Mesenchymal stem cell (in vitro differentiated cells and primary cell): ENCODE results near the gene CST1.
"Not testable (repeated sequence)": the region's sequence is repeated elsewhere in the genome, so short reads cannot be mapped to it uniquely, and the experiment has no call there.

ENCODE experiments used
- DNase-seq: peaks from one replicate; pipeline ENCODE4 v3.0.0-alpha.2; 2013
- H2AFZ ChIP-seq: one replicate; pipeline ENCODE4 v1.6.1; 2013; ENCODE audit warnings: low read depth, mild to moderate bottlenecking, control low read depth, inconsistent platforms, low read length, moderate library complexity
- H2AK5ac ChIP-seq: 2 replicates; pipeline ENCODE4 v1.6.1; 2013; ENCODE audit warnings: low read length, moderate library complexity, mild to moderate bottlenecking, inconsistent platforms; ENCODE audit not compliant: severe bottlenecking
- H2BK120ac ChIP-seq: one replicate; pipeline ENCODE4 v1.6.1; 2013; ENCODE audit warnings: low read depth, mild to moderate bottlenecking, inconsistent platforms, low read length, moderate library complexity
- H2BK12ac ChIP-seq, 2 experiments: one replicate each; pipeline ENCODE4 v1.6.1; 2013; ENCODE audit warnings: inconsistent platforms in 2 of 2, low read length in 2 of 2, mild to moderate bottlenecking in 2 of 2, moderate library complexity in 2 of 2, control low read depth in 1 of 2
- H2BK15ac ChIP-seq: one replicate; pipeline ENCODE4 v1.6.1; 2013; ENCODE audit warnings: mild to moderate bottlenecking, low read depth, inconsistent platforms; ENCODE audit not compliant: poor library complexity, severe bottlenecking
- H2BK5ac ChIP-seq: 2 replicates; pipeline ENCODE4 v1.6.1; 2013; ENCODE audit warnings: low read depth, mild to moderate bottlenecking, low read length, control low read depth, inconsistent platforms; ENCODE audit not compliant: poor library complexity, severe bottlenecking
- H3K14ac ChIP-seq, 2 experiments: one replicate each; pipeline ENCODE4 v1.6.1; 2013; ENCODE audit warnings: inconsistent platforms in 2 of 2, low read length in 2 of 2, control low read depth in 1 of 2, mild to moderate bottlenecking in 1 of 2, moderate library complexity in 1 of 2
- H3K18ac ChIP-seq, 2 experiments: one replicate each; pipeline ENCODE4 v1.6.1; 2013; ENCODE audit warnings: inconsistent platforms in 2 of 2, low read length in 2 of 2, control low read depth in 1 of 2, low read depth in 1 of 2, mild to moderate bottlenecking in 1 of 2
- H3K23ac ChIP-seq, 2 experiments: one replicate each; pipeline ENCODE4 v1.6.1; 2013; ENCODE audit warnings: inconsistent platforms in 2 of 2, low read length in 2 of 2, mild to moderate bottlenecking in 2 of 2, moderate library complexity in 2 of 2, control low read depth in 1 of 2
- H3K27ac ChIP-seq: 2 replicates; pipeline ENCODE4 v1.5.1; 2013; ENCODE audit warnings: mild to moderate bottlenecking, moderate library complexity, low read length, control low read depth, inconsistent platforms; ENCODE audit not compliant: poor library complexity, severe bottlenecking
- H3K27me3 ChIP-seq, 2 experiments: 2 replicates each; pipeline versions ENCODE4 v1.6.1 to v1.7.0; 2013; ENCODE audit warnings: low read length in 2 of 2, mild to moderate bottlenecking in 2 of 2, moderate library complexity in 2 of 2, control low read depth in 1 of 2, inconsistent platforms in 1 of 2; ENCODE audit not compliant: control insufficient read depth in 1 of 2, insufficient read depth in 1 of 2
- H3K36me3 ChIP-seq, 2 experiments: 2 replicates each; pipeline versions ENCODE4 v1.6.1 to v1.7.0; 2013; ENCODE audit warnings: low read length in 2 of 2, control low read depth in 1 of 2, inconsistent platforms in 1 of 2, low read depth in 1 of 2, mild to moderate bottlenecking in 1 of 2; ENCODE audit not compliant: insufficient read depth in 2 of 2, control insufficient read depth in 1 of 2
- H3K4ac ChIP-seq, 2 experiments: one replicate each; pipeline ENCODE4 v1.6.1; 2013; ENCODE audit warnings: inconsistent platforms in 2 of 2, low read length in 2 of 2, mild to moderate bottlenecking in 2 of 2, moderate library complexity in 2 of 2, control low read depth in 1 of 2, low read depth in 1 of 2
- H3K4me1 ChIP-seq: 2 replicates; pipeline ENCODE4 v1.6.1; 2013; ENCODE audit warnings: low read depth, low read length, control low read depth; ENCODE audit not compliant: control insufficient read depth, insufficient read depth
- H3K4me2 ChIP-seq: 2 replicates; pipeline ENCODE4 v1.6.1; 2013; ENCODE audit warnings: low read length, mild to moderate bottlenecking, inconsistent platforms; ENCODE audit not compliant: poor library complexity, severe bottlenecking
- H3K4me3 ChIP-seq, 2 experiments: 2 replicates each; pipeline versions ENCODE4 v1.5.1 to v1.7.0; 2013; ENCODE audit warnings: low read length in 2 of 2, mild to moderate bottlenecking in 2 of 2, control low read depth in 1 of 2, low read depth in 1 of 2; ENCODE audit not compliant: insufficient read depth in 1 of 2
- H3K79me1 ChIP-seq: replicated peaks from 2 replicates; pipeline ENCODE4 v1.6.1; 2013; ENCODE audit warnings: mild to moderate bottlenecking, control low read depth, low read length, inconsistent platforms; ENCODE audit not compliant: poor library complexity, severe bottlenecking
- H3K9ac ChIP-seq: 2 replicates; pipeline ENCODE4 v1.7.0; 2013; ENCODE audit warnings: mild to moderate bottlenecking, low read length, moderate library complexity
- H3K9me3 ChIP-seq: 2 replicates; pipeline ENCODE4 v1.7.0; 2013; ENCODE audit warnings: mild to moderate bottlenecking, low read length; ENCODE audit not compliant: control insufficient read depth
- H4K8ac ChIP-seq: one replicate; pipeline ENCODE4 v1.6.1; 2013; ENCODE audit warnings: inconsistent platforms, mild to moderate bottlenecking, low read length, moderate library complexity
- H4K91ac ChIP-seq: one replicate; pipeline ENCODE4 v1.6.1; 2013; ENCODE audit warnings: mild to moderate bottlenecking, low read length, inconsistent platforms
- WGBS: methylation state at CpG from one replicate; pipeline ENCODE4 v1.1.7; 2013; ENCODE audit warnings: mixed read lengths; 5-methylcytosine and 5-hydroxymethylcytosine counted together

CST1 gene

DNA sequence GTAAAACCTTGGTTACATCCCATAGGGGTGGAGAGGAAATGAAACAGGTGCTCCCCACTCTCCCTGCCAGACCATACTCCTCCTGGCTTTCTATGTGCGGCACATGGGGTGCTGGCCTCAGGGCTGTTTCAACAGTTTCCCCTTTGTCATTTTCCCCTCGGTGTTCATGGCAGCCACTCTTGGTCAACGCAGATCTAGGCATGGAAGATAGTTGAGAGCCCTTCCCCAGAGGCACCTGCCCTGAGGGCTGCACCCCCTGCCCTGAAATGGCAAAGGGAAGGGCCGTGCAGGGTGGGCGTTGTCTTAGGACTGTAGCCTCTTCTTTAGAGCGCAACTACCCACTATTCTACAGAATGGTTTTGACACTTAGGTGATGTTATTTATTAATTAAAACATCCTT lies 4.4 kb downstream of the CST1 start:
- Histone ChIP-seq H3K4me3 (no peak overlapping the region), H4K91ac (no peak overlapping the region), H3K27me3 (peaks cover 0 to 6% of the 10 kb centered on the region in 2 experiments), H3K79me1 (no peaks in the 10 kb centered on the region), H2BK12ac (no peak overlapping the region), H3K4me2 (no peak overlapping the region), H3K9me3 (no peaks in the 10 kb centered on the region), H3K14ac (peak overlapping the region in 1 of 2 experiments; percentile 39), H3K23ac (no peak overlapping the region), H3K9ac (no peak overlapping the region), H4K8ac (no peak overlapping the region), H2AK5ac (no peak overlapping the region), H3K36me3 (no peaks in the 10 kb centered on the region), H3K27ac (no peak overlapping the region), H3K4me1 (peaks cover 8% of the 10 kb centered on the region), H2BK15ac (peak overlapping the region; percentile 48), H3K4ac (no peak overlapping the region), H2BK120ac (no peak overlapping the region), H2AFZ (no peak overlapping the region), H2BK5ac (no peak overlapping the region), H3K18ac (no peak overlapping the region)
- 69% methylated on average over 4 of the region's 6 CpGs for WGBS
- DNase-seq: no peak

DNA sequence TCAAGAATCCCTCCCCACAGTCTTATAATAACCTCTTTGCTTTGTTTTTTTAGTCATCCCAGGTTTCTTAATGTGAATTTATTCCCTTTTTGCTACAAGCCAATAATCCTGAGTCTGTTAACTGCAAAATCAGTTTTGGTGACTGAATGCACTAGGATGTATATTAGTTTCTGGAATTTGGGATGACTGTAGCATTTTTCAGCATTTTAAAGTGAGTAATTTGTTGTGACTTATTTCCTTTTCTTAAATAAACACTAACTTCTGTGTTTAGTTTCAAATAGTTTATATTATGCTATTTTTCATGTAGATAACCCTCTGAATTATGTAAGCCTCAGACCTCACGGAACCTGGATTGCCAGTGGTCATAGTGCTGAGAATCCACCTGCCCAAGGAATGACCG lies 5.5 kb downstream of the CST1 start:
- Histone ChIP-seq H3K36me3 (no peaks in the 10 kb centered on the region), H3K4me2 (no peak overlapping the region), H2AK5ac (no peak overlapping the region), H3K14ac (no peak overlapping the region), H2BK15ac (no peak overlapping the region), H3K27ac (no peak overlapping the region), H4K91ac (no peak overlapping the region), H2BK12ac (no peak overlapping the region), H2AFZ (no peak overlapping the region), H2BK120ac (no peak overlapping the region), H3K9me3 (no peaks in the 10 kb centered on the region), H4K8ac (no peak overlapping the region), H2BK5ac (no peak overlapping the region), H3K4me1 (peaks cover 8% of the 10 kb centered on the region), H3K4ac (no peak overlapping the region), H3K18ac (no peak overlapping the region), H3K4me3 (no peak overlapping the region), H3K27me3 (peaks cover 0 to 9% of the 10 kb centered on the region in 2 experiments), H3K79me1 (no peaks in the 10 kb centered on the region), H3K9ac (no peak overlapping the region), H3K23ac (no peak overlapping the region)
- WGBS: 53% methylated on average over 2 of the region's 2 CpGs
- peak; percentile 17 for DNase-seq

DNA sequence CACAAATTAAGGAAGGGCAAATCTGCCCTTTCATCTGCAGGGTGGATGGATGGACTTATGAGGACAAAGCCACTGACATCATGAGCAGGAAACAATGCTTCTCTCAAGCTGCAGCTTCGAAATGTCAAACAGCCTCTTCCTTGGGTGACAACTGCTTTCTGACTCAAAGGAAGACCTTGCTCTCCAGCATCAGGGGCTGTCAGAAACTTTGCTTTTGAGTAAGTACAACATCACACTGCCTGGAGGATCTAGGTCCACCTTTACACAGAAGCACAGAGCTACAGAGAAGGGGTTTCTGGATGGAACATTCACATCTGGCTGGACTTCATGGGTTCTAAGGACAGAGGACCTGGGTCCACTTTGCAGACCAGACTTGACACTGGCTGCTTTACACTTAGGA lies 5.9 kb downstream of the CST1 start:
- H2AK5ac ChIP-seq: no peak overlapping the region
- no peak overlapping the region for H2BK12ac ChIP-seq
- no peaks in the 10 kb centered on the region for H3K79me1 ChIP-seq
- H3K9me3 ChIP-seq: no peaks in the 10 kb centered on the region
- no peak overlapping the region for H2AFZ ChIP-seq
- 34% methylated on average over 1 of the region's 1 CpG for WGBS
- H3K4ac ChIP-seq: no peak overlapping the region
- H2BK15ac ChIP-seq: no peak overlapping the region
- no peak overlapping the region for H3K9ac ChIP-seq
- H3K27ac ChIP-seq: no peak overlapping the region
- no peak overlapping the region for H4K8ac ChIP-seq
- H2BK120ac ChIP-seq: no peak overlapping the region
- no peak overlapping the region for H3K14ac ChIP-seq
- H3K4me3 ChIP-seq: no peak overlapping the region
- H3K27me3 ChIP-seq: peaks cover 0 to 6% of the 10 kb centered on the region in 2 experiments
- no peak overlapping the region for H2BK5ac ChIP-seq
- H3K36me3 ChIP-seq: no peaks in the 10 kb centered on the region
- no peak overlapping the region for H3K4me2 ChIP-seq
- no peak overlapping the region for H4K91ac ChIP-seq
- peak; percentile 22 for DNase-seq
- H3K18ac ChIP-seq: no peak overlapping the region
- H3K4me1 ChIP-seq: peaks cover 8% of the 10 kb centered on the region
- H3K23ac ChIP-seq: no peak overlapping the region

DNA sequence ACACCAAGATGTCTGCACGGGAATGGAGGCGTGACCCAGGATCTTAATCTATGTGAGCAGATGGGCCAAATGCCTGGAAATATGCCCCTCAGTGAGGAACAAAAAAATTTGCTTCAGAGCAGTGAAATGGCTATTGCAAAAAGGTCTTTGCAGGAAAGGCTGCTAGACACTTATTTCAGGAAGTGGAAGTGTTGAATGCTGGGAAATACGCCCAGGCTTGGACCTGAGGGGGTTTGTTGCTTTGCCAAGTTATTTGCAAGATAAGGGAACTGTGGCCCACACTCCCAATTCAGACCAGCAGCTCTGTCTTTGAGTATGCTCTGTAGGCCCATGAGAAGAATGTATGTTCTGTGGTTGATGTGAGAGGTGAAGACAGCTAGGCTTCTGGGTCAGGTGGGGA lies 15.3 kb downstream of the CST1 start:
- not testable (repeated sequence) for H3K9me3 ChIP-seq, H3K4me1 ChIP-seq, H2BK12ac ChIP-seq, H3K4me3 ChIP-seq, H3K27ac ChIP-seq, H2BK120ac ChIP-seq, H3K18ac ChIP-seq, DNase-seq, H3K36me3 ChIP-seq, H4K8ac ChIP-seq, H3K9ac ChIP-seq, H3K23ac ChIP-seq, H2BK15ac ChIP-seq, H3K27me3 ChIP-seq, H3K4ac ChIP-seq, H3K14ac ChIP-seq, H2BK5ac ChIP-seq, H4K91ac ChIP-seq, H2AK5ac ChIP-seq, H3K4me2 ChIP-seq, H2AFZ ChIP-seq, H3K79me1 ChIP-seq
- WGBS: 80% methylated on average over 3 of the region's 3 CpGs
